Esophagus squamous epithelium (tissue), 5 donors: Measurements from ENCODE around the gene GOLGA8J. TPM values are rescaled to one million over a fixed set of nuclear protein-coding genes. Genes with fewer than 3 reads are reported as not detected.
"Not testable (repeated sequence)": the region's sequence is repeated elsewhere in the genome, so short reads cannot be mapped to it uniquely, and the experiment has no call there.

Experiments
- DNase-seq: peaks from one replicate; lab custom pipeline; 2025; lab: John Stamatoyannopoulos, UW
- H3K27ac ChIP-seq, 4 donors: fragments of 200-600 bp; sonication (generic); one replicate each; pipeline ENCODE4 v1.5.1; 2016 to 2019; ENCODE audit warnings: mild to moderate bottlenecking in 1 of 4
- H3K27me3 ChIP-seq, 4 donors: fragments of 200-600 bp; sonication (generic); 1 replicate in 3 of 4; 2 replicates in 1 of 4; pipeline versions ENCODE4 v1.5.1 to v1.6.0; 2017 to 2021; ENCODE audit warnings: antibody characterized with exemption in 1 of 4
- H3K36me3 ChIP-seq, 3 donors: fragments of 200-600 bp; sonication (generic); one replicate each; pipeline ENCODE4 v1.5.1; 2016 to 2019
- H3K4me1 ChIP-seq, 3 donors: fragments of 200-600 bp; sonication (generic); one replicate each; pipeline ENCODE4 v1.5.1; 2017 to 2019
- H3K4me3 ChIP-seq, 4 donors: fragments of 200-600 bp; sonication (generic); 1 replicate in 3 of 4; 2 replicates in 1 of 4; pipeline ENCODE4 v1.5.1; 2016 to 2019; ENCODE audit warnings: mild to moderate bottlenecking in 2 of 4, moderate library complexity in 1 of 4
- H3K9me3 ChIP-seq, 3 donors: fragments of 200-600 bp; sonication (generic); one replicate each; pipeline ENCODE4 v1.5.1; 2016 to 2019
- WGBS, 2 donors: methylation state at CpG; one replicate each; pipeline ENCODE4 v1.1.5; 2018; 5-methylcytosine and 5-hydroxymethylcytosine counted together
- intact Hi-C: fragments of 100-400 bp; cut with DNase I; formaldehyde crosslinking; loops from one replicate; pipeline ENCODE4 v1.15.0; 2022
- small RNA-seq, 4 donors: library from RNA; depleted of rRNA; stranded (forward); fragments of <200 nt; gene quantifications; one replicate each; pipeline ENCODE3, GENCODE V24; 2016
- total RNA-seq, 4 donors: library from RNA; depleted of rRNA; stranded (reverse); fragments of >200 nt; gene quantifications; one replicate each; pipeline ENCODE4 v1.1.0, GENCODE V29; 2016
- donor health status: DM: yes; HTN: yes; CAD: no.

The GOLGA8J gene
- total RNA-seq, 4 donors from 2014 or later: not detected

DNA sequence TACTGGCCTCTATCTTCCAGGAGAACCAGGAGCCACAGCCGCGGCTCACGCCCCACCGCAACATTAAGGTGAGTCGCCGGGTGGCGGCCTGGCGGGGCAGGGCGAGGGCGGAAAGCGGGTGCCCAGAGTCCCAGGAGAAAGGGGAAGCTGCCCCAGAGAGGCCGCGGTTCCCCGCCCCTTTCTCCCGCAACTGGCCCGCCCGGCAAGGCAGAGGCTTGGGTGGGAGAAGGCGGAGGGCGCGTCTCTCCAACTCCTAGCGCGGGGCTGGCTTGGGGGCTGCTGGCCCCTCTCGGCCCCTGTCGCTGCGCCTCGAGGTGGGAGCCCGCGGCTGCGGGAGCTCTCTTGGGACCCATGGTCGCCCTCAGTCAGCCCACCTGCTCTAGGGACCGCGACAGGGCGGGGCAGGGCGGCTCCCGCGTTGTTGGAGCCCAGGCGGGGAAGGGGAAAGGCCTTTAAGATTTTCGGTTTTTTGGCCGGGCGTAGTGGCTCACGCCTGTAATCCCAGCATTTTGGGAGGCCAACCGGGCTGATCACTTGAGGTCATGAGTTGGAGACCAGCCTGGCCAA lies 21.3 kb downstream of the GOLGA8J start:
- H3K4me1 ChIP-seq, H3K9me3 ChIP-seq, DNase-seq, H3K27me3 ChIP-seq, H3K27ac ChIP-seq, H3K36me3 ChIP-seq, intact Hi-C loops: not testable (repeated sequence)
- H3K4me3 ChIP-seq: peak overlapping the region in 1 of 4 donors; percentile 28
- WGBS, 2 donors: no CpG with 5 or more reads among the region's 42 CpGs

DNA sequence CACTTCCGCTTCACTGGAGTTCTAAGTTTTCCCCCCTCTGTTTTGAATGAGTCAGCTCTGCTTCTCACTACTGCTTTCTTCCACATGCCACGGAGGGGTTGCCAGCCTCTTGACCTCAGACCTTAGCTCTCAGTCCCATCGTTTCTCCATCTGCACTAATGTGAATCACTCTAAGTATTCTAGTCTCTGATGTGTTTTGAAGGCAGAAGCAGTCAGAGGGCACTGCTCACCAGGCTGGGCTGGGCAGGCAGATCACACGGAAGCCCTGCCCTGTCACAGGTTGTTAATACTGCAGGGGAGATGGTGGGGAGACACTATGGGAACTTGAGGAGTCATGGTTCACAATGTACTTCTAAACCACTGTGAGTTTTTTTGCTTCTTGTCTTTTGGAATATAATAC lies 27.8 kb downstream of the GOLGA8J start:
- intact Hi-C loops, H3K36me3 ChIP-seq, H3K4me3 ChIP-seq, H3K27me3 ChIP-seq, H3K9me3 ChIP-seq, H3K27ac ChIP-seq, H3K4me1 ChIP-seq, DNase-seq: not testable (repeated sequence)
- no CpG with 5 or more reads among the region's 4 CpGs for whole genome bisulfite sequencing, 2 donors

GRCh38 chr15:30130066-30130465 lies 47.3 kb downstream of the GOLGA8J start:
- DNase-seq, H3K27me3 ChIP-seq, H3K36me3 ChIP-seq, intact Hi-C loops, H3K4me1 ChIP-seq, H3K9me3 ChIP-seq, H3K4me3 ChIP-seq, H3K27ac ChIP-seq: not testable (repeated sequence)
- WGBS, 2 donors: no CpG with 5 or more reads among the region's 2 CpGs

GRCh38 chr15:30134751-30135150 lies 52.0 kb downstream of the GOLGA8J start, which contains the start of gene GOLGA8T:
Gene GOLGA8T, plus strand, starts transcription at chr15:30135051. Its CDS starts 98 bp downstream, at chr15:30135149.
- H3K4me3 ChIP-seq, H3K27ac ChIP-seq, H3K27me3 ChIP-seq, intact Hi-C loops, DNase-seq, H3K36me3 ChIP-seq, H3K4me1 ChIP-seq, H3K9me3 ChIP-seq: not testable (repeated sequence)
- whole genome bisulfite sequencing, 2 donors: no CpG with 5 or more reads among the region's 7 CpGs

Small RNA genes lying within 50 kb of the gene (small RNA-seq; reads per million reads assigned to genes)
- gene RF00096 (0 reads per million in 4 donors), gene RN7SL673P (0 reads per million in 4 donors)

Other genes starting within 250 kb of the GOLGA8J start
- not detected for gene GOLGA8T, start 52.1 kb downstream of the GOLGA8J start, total RNA-seq